ENCODE data around the gene ARHGAP20.

Gene ARHGAP20

DNA sequence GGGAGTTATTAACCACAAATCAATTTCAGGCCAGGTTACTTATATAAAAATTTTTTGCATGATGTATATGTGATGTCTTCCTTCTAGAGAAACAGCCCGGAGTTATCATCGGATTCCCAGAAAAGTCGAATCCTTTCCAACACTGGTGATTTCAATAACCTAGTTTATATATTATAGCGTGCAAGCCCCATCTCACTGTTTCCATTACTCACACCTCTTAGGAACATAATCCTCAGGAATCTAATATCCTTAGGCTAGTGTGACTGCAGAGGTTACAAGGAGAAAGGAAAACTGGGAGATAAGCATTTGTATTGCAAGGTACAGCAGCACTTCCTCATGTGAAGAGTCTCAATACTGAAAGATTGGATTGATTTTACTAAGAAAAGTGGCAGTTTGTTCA, 20.3 kb downstream of the ARHGAP20 start:
- TF ChIP-seq BACH2 (CRISPR knock-in tag; IDR thresholded peaks at IDR 0.05; ENCODE audit: borderline replicate concordance) (no peak), GLIS3 (CRISPR knock-in tag; IDR thresholded peaks at IDR 0.05) (no peak), ESRRG (CRISPR knock-in tag; IDR thresholded peaks at IDR 0.05) (no peak), ZNF565 (CRISPR knock-in tag; conservative IDR thresholded peaks at IDR 0.05; ENCODE audit: low read depth) (no peak), TOX (CRISPR knock-in tag; IDR thresholded peaks at IDR 0.05; ENCODE audit: borderline replicate concordance) (no peak), SNAI2 (CRISPR knock-in tag; IDR thresholded peaks at IDR 0.05) (no peak), ZNF70 (CRISPR knock-in tag; IDR thresholded peaks at IDR 0.05) (no peak), RARB (CRISPR knock-in tag; IDR thresholded peaks at IDR 0.05) (no peak), CSDC2 (CRISPR knock-in tag; IDR thresholded peaks at IDR 0.05) (no peak), PPARA (CRISPR knock-in tag; IDR thresholded peaks at IDR 0.05; ENCODE audit: borderline replicate concordance) (no peak), TCF4 (CRISPR knock-in tag; IDR thresholded peaks at IDR 0.05; ENCODE audit: borderline replicate concordance) (no peak), ZC3H10 (CRISPR knock-in tag; IDR thresholded peaks at IDR 0.05) (no peak), OSR1 (CRISPR knock-in tag; IDR thresholded peaks at IDR 0.05) (no peak), ZFP30 (CRISPR knock-in tag; IDR thresholded peaks at IDR 0.05) (no peak), CREB5 (CRISPR knock-in tag; IDR thresholded peaks at IDR 0.05; ENCODE audit: low read depth) (no peak), TSHZ2 (CRISPR knock-in tag; IDR thresholded peaks at IDR 0.05) (no peak), ZFP3 (CRISPR knock-in tag; IDR thresholded peaks at IDR 0.05) (no peak)
- TF ChIP-seq, protein P1, sequence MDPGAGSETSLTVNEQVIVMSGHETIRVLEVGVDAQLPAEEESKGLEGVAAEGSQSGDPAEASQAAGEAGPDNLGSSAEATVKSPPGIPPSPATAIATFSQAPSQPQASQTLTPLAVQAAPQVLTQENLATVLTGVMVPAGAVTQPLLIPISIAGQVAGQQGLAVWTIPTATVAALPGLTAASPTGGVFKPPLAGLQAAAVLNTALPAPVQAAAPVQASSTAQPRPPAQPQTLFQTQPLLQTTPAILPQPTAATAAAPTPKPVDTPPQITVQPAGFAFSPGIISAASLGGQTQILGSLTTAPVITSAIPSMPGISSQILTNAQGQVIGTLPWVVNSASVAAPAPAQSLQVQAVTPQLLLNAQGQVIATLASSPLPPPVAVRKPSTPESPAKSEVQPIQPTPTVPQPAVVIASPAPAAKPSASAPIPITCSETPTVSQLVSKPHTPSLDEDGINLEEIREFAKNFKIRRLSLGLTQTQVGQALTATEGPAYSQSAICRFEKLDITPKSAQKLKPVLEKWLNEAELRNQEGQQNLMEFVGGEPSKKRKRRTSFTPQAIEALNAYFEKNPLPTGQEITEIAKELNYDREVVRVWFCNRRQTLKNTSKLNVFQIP (CRISPR knock-in tag; IDR thresholded peaks at IDR 0.05; ENCODE audit: borderline replicate concordance, low read depth) = no peak
- TF ChIP-seq, protein P2, sequence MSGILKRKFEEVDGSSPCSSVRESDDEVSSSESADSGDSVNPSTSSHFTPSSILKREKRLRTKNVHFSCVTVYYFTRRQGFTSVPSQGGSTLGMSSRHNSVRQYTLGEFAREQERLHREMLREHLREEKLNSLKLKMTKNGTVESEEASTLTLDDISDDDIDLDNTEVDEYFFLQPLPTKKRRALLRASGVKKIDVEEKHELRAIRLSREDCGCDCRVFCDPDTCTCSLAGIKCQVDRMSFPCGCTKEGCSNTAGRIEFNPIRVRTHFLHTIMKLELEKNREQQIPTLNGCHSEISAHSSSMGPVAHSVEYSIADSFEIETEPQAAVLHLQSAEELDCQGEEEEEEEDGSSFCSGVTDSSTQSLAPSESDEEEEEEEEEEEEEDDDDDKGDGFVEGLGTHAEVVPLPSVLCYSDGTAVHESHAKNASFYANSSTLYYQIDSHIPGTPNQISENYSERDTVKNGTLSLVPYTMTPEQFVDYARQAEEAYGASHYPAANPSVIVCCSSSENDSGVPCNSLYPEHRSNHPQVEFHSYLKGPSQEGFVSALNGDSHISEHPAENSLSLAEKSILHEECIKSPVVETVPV (CRISPR knock-in tag; IDR thresholded peaks at IDR 0.05) = no peak
- TF ChIP-seq, protein P3, sequence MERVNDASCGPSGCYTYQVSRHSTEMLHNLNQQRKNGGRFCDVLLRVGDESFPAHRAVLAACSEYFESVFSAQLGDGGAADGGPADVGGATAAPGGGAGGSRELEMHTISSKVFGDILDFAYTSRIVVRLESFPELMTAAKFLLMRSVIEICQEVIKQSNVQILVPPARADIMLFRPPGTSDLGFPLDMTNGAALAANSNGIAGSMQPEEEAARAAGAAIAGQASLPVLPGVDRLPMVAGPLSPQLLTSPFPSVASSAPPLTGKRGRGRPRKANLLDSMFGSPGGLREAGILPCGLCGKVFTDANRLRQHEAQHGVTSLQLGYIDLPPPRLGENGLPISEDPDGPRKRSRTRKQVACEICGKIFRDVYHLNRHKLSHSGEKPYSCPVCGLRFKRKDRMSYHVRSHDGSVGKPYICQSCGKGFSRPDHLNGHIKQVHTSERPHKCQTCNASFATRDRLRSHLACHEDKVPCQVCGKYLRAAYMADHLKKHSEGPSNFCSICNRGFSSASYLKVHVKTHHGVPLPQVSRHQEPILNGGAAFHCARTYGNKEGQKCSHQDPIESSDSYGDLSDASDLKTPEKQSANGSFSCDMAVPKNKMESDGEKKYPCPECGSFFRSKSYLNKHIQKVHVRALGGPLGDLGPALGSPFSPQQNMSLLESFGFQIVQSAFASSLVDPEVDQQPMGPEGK (CRISPR knock-in tag; IDR thresholded peaks at IDR 0.05; ENCODE audit: borderline replicate concordance) = no peak
- ATAC-seq = no peak

- no peak for ATAC-seq
- no peak for TF ChIP-seq OSR1 (CRISPR knock-in tag; IDR thresholded peaks at IDR 0.05)
- TF ChIP-seq TCF4 (CRISPR knock-in tag; IDR thresholded peaks at IDR 0.05; ENCODE audit: borderline replicate concordance) = no peak
- no peak for TF ChIP-seq TSHZ2 (CRISPR knock-in tag; IDR thresholded peaks at IDR 0.05)
- TF ChIP-seq, protein P1 (CRISPR knock-in tag; IDR thresholded peaks at IDR 0.05; ENCODE audit: borderline replicate concordance, low read depth) = no peak
- TF ChIP-seq, protein P3 (CRISPR knock-in tag; IDR thresholded peaks at IDR 0.05; ENCODE audit: borderline replicate concordance) = no peak
- TF ChIP-seq RARB (CRISPR knock-in tag; IDR thresholded peaks at IDR 0.05) = no peak
- no peak for TF ChIP-seq ISL1 (CRISPR knock-in tag; IDR thresholded peaks at IDR 0.05)
- TF ChIP-seq PPARA (CRISPR knock-in tag; IDR thresholded peaks at IDR 0.05; ENCODE audit: borderline replicate concordance) = no peak
- TF ChIP-seq TOX (CRISPR knock-in tag; IDR thresholded peaks at IDR 0.05; ENCODE audit: borderline replicate concordance) = no peak
- TF ChIP-seq ZFP3 (CRISPR knock-in tag; IDR thresholded peaks at IDR 0.05) = no peak
- no peak for TF ChIP-seq ARNTL (CRISPR knock-in tag; IDR thresholded peaks at IDR 0.05; ENCODE audit: borderline replicate concordance, low read depth)
- no peak for TF ChIP-seq ZNF8 (CRISPR knock-in tag; IDR thresholded peaks at IDR 0.05)
- TF ChIP-seq ESRRG (CRISPR knock-in tag; IDR thresholded peaks at IDR 0.05) = no peak
- TF ChIP-seq ZNF565 (CRISPR knock-in tag; conservative IDR thresholded peaks at IDR 0.05; ENCODE audit: low read depth) = no peak
- TF ChIP-seq CSDC2 (CRISPR knock-in tag; IDR thresholded peaks at IDR 0.05) = no peak
- TF ChIP-seq GLIS3 (CRISPR knock-in tag; IDR thresholded peaks at IDR 0.05) = no peak
Measured at GRCh38 chr11:110689306-110689705, 22.9 kb downstream of the ARHGAP20 start.

Data from SK-N-SH treated with all-trans-retinoic acid at 6 μM for 48 hours (cell line).